BLaER1 (cell line): ENCODE results near the gene PTCH1.

ENCODE experiments used
- H3K27ac ChIP-seq: shearing (Covaris generic); formaldehyde crosslinking; 2 replicates; pipeline ENCODE4 v1.8.1; 2022
- H3K27me3 ChIP-seq: shearing (Covaris generic); formaldehyde crosslinking; 2 replicates; pipeline ENCODE4 v1.8.1; 2022
- H3K36me3 ChIP-seq: shearing (Covaris generic); formaldehyde crosslinking; 2 replicates; pipeline ENCODE4 v1.8.1; 2022
- H3K4me1 ChIP-seq: shearing (Covaris generic); formaldehyde crosslinking; 2 replicates; pipeline ENCODE4 v1.8.1; 2022
- H3K4me2 ChIP-seq: shearing (Covaris generic); formaldehyde crosslinking; 2 replicates; pipeline ENCODE4 v1.8.1; 2022
- H3K4me3 ChIP-seq: shearing (Covaris generic); formaldehyde crosslinking; 2 replicates; pipeline ENCODE4 v1.8.1; 2022
- H3K9ac ChIP-seq: shearing (Covaris generic); formaldehyde crosslinking; 2 replicates; pipeline ENCODE4 v1.8.1; 2022
- H3K9me3 ChIP-seq: shearing (Covaris generic); formaldehyde crosslinking; 2 replicates; pipeline ENCODE4 v1.8.1; 2022
- H4K20me1 ChIP-seq: shearing (Covaris generic); formaldehyde crosslinking; 2 replicates; pipeline ENCODE4 v1.8.1; 2022
- Cebpa-rat ChIP-seq: shearing (Covaris generic); IDR thresholded peaks from 2 replicates; pipeline ENCODE4 v1.8.1; 2022

PTCH1 gene

DNA sequence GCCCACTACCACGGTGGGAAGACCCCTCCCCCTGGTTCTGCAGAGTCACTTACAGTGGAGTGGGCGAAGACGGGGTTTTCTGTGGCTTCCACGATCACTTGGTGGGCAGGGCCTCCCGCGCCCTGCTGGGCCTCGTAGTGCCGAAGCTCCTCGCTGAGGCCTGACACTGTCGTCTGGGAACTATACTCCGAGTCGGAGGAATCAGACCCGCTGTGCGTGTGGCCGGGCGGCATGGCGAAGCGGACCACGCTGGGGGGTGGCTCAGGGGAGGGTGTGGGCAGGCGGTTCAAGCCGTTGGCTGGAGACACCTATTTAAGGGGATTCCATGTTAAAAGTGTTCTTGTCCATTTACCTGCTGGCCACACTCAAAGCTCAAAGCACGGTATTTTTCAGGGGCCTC, 67.8 kb downstream of the PTCH1 start:
- Histone ChIP-seq H3K4me2 (peak overlapping the region; percentile 74), H3K27ac (no peak overlapping the region), H3K36me3 (peaks cover 92% of the 10 kb centered on the region), H4K20me1 (peaks cover 20% of the 10 kb centered on the region; the same call in 1 of the 2 replicates), H3K9ac (no peak overlapping the region), H3K4me3 (no peak overlapping the region), H3K27me3 (no peaks in the 10 kb centered on the region), H3K9me3 (no peaks in the 10 kb centered on the region), H3K4me1 (peaks cover 31% of the 10 kb centered on the region)
- no peak for TF ChIP-seq Cebpa-rat

DNA sequence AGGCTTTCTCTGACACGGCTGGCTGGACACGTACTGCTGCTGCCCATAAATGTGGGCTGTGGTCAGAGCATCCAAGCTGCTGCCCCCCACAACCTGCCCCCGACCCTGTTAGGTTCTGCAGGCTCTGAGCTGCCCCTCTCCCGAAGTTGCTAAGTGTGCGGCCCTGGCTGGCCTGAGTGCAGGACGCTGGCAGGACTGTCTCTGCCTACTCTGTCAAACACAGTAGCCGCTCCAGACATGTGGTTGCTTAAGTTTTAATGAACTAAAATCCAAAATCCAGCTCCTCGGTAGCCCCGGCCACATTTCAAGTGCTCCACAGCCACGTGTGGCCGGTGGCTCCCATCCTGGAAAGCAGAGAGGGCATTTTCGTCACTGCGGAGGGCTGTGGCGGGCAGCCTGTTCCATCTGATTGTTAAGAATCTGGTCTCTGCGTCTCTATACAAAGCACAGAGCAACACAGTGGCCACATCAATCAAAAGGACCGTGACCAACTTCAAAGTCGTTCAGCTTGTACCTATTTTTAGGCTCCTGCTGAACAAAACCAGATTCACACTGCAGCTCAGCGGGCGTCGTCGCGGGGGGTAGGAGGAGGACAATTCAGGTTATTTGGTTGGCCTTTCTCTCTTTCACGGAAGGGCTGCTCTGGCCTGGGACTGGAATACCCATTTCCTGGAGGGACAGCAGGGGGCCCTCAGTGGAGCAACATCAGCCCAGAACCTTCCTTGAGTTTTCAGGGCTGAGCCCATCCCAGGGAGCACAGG, 68.9 kb downstream of the PTCH1 start:
- Histone ChIP-seq H3K36me3 (peaks cover 81% of the 10 kb centered on the region), H3K4me3 (no peak overlapping the region), H3K4me2 (peak overlapping the region; percentile 74)

DNA sequence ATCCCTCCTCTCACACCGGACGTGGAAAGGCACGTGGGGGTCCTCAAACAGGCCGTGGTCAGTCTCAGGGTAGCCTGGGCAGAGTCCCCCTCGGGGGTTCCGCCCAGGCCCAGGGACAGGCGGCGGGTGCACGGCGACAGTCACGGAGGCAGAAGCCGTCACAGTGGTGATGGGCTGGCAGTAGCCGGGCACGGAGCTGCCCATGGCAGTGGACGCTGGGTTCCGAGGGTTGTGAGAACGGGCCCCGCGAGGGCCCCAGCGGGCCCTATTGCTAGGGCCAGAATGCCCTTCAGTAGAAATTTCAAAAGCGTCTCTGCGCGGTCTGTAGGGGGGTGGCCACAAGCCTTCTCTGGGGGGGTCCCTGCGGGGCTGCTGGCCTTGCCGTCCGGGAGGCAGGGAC, 69.8 kb downstream of the PTCH1 start:
- Histone ChIP-seq H3K9me3 (no peaks in the 10 kb centered on the region), H4K20me1 (peaks cover 20% of the 10 kb centered on the region; the same call in 1 of the 2 replicates), H3K36me3 (peaks cover 81% of the 10 kb centered on the region), H3K9ac (no peak overlapping the region), H3K4me3 (no peak overlapping the region), H3K4me2 (peak overlapping the region; percentile 74), H3K27me3 (no peaks in the 10 kb centered on the region), H3K27ac (peak overlapping the region; percentile 28; the same call in 1 of the 2 replicates), H3K4me1 (peaks cover 31% of the 10 kb centered on the region)
- TF ChIP-seq Cebpa-rat: no peak

More for the DNA sequence above, 68.9 kb downstream of the PTCH1 start:
- Histone ChIP-seq H3K27me3 (no peaks in the 10 kb centered on the region), H3K4me1 (peaks cover 31% of the 10 kb centered on the region), H4K20me1 (peaks cover 20% of the 10 kb centered on the region; the same call in 1 of the 2 replicates), H3K9me3 (no peaks in the 10 kb centered on the region), H3K27ac (peak overlapping the region; percentile 28), H3K9ac (peak overlapping the region; percentile 46; the same call in 1 of the 2 replicates)
- no peak for TF ChIP-seq Cebpa-rat

DNA sequence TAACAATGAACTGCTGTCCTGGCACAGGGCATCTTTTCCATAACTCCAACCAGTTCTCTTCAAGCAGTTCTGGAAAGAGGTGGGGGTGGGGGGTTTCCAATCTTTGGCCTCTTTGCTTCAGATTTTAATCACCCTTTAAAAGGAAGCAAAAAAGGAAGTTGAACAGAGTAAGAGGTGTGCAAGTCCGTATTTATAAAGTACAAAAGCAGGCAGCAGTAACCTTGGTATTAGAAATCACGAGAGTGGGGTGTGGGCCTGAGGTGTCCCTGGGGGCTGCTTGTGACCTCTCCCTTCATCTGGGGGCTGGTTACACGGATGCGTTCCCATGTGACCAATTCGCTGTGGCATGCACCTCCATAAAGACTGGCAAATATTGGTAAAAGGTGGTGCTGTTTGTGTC, 70.5 kb downstream of the PTCH1 start:
- Histone ChIP-seq H3K4me2 (no peak overlapping the region), H3K27me3 (no peaks in the 10 kb centered on the region), H3K9me3 (no peaks in the 10 kb centered on the region), H3K4me1 (peaks cover 31% of the 10 kb centered on the region), H3K36me3 (peaks cover 76% of the 10 kb centered on the region), H3K9ac (no peak overlapping the region), H3K4me3 (no peak overlapping the region), H3K27ac (no peak overlapping the region), H4K20me1 (peaks cover 20% of the 10 kb centered on the region; the same call in 1 of the 2 replicates)
- no peak for TF ChIP-seq Cebpa-rat

DNA sequence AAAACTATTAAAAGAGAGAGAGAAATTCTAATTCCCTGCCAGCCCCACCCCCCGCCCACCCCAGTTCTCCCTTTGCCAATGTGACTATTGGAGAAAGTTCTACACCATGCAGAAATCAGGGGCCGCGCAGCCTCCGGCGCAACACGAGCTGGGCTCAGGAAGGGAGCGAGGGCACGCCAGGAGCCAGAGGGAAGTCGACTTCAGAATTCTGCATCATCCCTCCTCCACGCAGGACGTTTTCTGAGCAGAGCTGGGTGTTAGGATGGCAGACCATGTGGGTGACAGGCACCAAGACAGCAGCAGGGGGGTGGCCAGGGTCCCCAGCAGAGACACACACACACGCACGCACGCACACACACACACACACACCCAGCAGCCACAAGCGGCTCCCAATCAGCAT, 72.6 kb downstream of the PTCH1 start:
- no peak for TF ChIP-seq Cebpa-rat
- H3K9me3 ChIP-seq: no peaks in the 10 kb centered on the region
- no peak overlapping the region for H3K27ac ChIP-seq

DNA sequence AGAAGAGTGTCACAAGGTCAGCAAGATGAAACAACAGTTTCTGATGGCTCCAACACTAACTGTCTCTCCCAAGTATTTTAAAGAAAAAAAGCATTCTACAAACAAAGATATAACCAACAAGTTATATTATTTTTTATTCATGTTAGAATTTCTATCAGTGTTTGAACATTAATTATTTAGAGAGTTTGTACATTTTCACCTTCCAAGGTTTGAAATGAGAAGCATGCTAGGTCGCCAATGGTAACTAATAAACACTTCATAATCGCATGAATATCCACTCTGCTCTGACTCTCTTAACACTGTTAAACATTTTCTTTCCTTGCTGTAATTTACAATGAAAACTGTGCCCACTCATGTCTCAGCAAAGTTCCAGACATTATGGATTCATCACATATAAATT, 73.5 kb downstream of the PTCH1 start:
- H3K27ac ChIP-seq: no peak overlapping the region
- peaks cover 11% of the 10 kb centered on the region; the same call in 1 of the 2 replicates for H4K20me1 ChIP-seq
- H3K9me3 ChIP-seq: no peaks in the 10 kb centered on the region
- no peaks in the 10 kb centered on the region for H3K27me3 ChIP-seq
- peaks cover 49% of the 10 kb centered on the region for H3K36me3 ChIP-seq
- no peak overlapping the region for H3K4me2 ChIP-seq
- peaks cover 22% of the 10 kb centered on the region for H3K4me1 ChIP-seq
- no peak overlapping the region for H3K9ac ChIP-seq
- no peak for TF ChIP-seq Cebpa-rat
- H3K4me3 ChIP-seq: no peak overlapping the region

More for the DNA sequence above, 72.6 kb downstream of the PTCH1 start:
- Histone ChIP-seq H3K36me3 (peaks cover 55% of the 10 kb centered on the region), H3K4me1 (peaks cover 30% of the 10 kb centered on the region), H4K20me1 (peaks cover 20% of the 10 kb centered on the region; the same call in 1 of the 2 replicates), H3K4me2 (no peak overlapping the region), H3K4me3 (no peak overlapping the region), H3K9ac (no peak overlapping the region), H3K27me3 (no peaks in the 10 kb centered on the region)

DNA sequence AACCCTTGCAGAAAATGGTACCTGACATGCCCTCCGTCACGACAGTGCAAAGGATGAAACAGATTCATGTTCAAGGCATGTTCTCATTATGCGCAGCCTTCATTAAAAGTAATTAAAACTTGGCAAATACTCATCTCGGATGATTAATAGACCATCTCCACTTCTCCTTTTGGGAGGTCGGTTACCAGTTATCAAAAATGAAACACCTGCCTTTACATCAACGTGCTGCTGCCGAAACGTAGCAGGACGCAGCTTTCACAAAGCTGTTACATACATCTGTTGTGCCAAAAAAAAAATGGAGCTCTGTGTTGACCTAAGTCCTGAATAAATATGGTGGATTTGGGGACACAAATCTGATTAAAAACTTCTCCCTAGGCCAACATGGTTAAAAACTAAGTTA, 75.7 kb downstream of the PTCH1 start:
- Histone ChIP-seq H3K9ac (no peak overlapping the region), H3K36me3 (peaks cover 31% of the 10 kb centered on the region), H3K27ac (no peak overlapping the region), H3K9me3 (no peaks in the 10 kb centered on the region), H3K27me3 (no peaks in the 10 kb centered on the region), H3K4me2 (no peak overlapping the region), H3K4me1 (no peaks in the 10 kb centered on the region; the same call in 1 of the 2 replicates), H3K4me3 (no peak overlapping the region), H4K20me1 (no peaks in the 10 kb centered on the region)
- no peak for TF ChIP-seq Cebpa-rat

DNA sequence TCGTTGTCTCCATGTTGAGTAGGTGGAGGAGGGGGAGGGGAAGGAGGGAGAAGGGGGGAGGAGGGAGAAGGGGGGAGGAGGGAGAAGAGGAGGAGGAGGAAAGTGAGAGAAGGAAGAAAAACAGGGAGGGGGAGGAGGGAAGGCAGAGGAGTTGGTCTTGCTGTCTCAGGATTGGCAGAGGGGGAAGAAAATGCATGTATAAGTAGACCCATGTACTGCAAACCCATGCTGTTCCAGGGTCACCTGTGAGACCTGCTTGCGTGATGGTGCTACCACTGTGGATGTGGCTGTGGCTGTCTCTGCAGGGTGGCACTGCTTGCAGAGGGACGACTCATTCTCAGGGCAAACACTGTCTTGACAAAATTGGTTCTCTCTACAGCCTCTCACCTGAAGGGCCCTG, 76.3 kb downstream of the PTCH1 start:
- no peaks in the 10 kb centered on the region for H4K20me1 ChIP-seq
- H3K9me3 ChIP-seq: no peaks in the 10 kb centered on the region
- H3K4me3 ChIP-seq: no peak overlapping the region
- no peak overlapping the region for H3K4me2 ChIP-seq
- H3K9ac ChIP-seq: no peak overlapping the region
- H3K36me3 ChIP-seq: peaks cover 24% of the 10 kb centered on the region
- no peaks in the 10 kb centered on the region; the same call in 1 of the 2 replicates for H3K4me1 ChIP-seq
- TF ChIP-seq Cebpa-rat: no peak
- no peaks in the 10 kb centered on the region for H3K27me3 ChIP-seq
- no peak overlapping the region for H3K27ac ChIP-seq

DNA sequence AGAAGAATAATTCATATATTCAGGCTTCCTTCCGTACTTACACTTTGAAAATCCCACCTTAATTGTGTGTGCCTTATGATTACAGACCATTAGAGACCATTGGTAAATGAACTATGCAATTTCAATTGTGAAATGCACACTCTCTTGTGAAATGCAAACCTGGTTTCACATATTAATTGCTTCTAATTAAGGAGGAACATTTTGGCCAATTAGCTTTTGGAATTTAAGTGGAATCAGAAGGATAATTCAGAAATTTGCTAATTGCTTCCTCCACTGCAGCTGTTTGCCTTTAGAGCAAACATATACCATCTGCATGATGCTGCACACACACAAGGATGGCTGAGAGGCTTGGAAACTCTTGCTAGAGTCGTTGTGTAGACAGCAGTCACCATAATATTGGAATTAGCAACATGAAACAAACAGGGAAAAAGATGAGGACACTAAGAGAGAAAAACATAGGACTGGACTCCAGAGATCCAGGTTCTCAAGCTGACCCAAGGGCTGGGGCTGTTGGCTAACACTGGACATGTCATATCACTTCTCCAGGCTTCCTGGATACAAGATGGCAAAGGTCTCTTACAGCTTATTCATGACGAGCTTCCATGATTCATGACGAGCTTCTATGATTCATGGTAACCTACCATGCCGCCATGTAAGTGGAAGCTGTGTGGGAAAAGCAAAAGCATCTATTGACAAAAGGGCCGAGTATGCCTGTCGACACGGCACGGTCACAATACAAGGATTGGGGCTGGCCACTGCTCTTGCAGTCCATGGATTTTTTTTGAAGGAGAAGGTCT, 78.0 kb downstream of the PTCH1 start:
- Histone ChIP-seq H3K9ac (no peak overlapping the region), H3K36me3 (peaks cover 11% of the 10 kb centered on the region), H3K9me3 (peaks cover 8% of the 10 kb centered on the region), H3K4me1 (peaks cover 6% of the 10 kb centered on the region; the same call in 1 of the 2 replicates), H4K20me1 (no peaks in the 10 kb centered on the region), H3K4me3 (no peak overlapping the region), H3K27me3 (no peaks in the 10 kb centered on the region), H3K27ac (no peak overlapping the region), H3K4me2 (no peak overlapping the region)
- TF ChIP-seq Cebpa-rat: no peak

DNA sequence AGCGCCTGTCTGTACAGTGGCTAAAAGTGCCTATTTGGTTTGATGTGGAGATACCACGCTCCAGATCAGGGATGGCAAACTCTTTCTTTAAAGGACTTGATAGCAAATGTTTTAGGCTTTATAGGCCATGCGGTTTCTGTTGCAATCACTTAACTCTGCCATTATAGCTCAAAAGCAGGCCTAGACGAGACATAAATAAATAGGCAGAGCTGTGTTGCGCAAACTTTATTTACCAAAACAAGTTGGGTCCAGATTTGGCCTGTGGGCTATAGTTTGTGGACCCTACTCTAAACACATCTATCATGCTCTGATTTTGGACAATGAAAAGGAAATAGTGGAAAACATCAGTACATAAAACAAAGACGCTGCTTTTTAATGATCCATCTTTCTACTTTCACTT, 79.2 kb downstream of the PTCH1 start:
- no peak overlapping the region for H3K9ac ChIP-seq
- H3K4me2 ChIP-seq: no peak overlapping the region
- TF ChIP-seq Cebpa-rat: no peak
- peaks cover 6% of the 10 kb centered on the region; the same call in 1 of the 2 replicates for H3K4me1 ChIP-seq
- no peaks in the 10 kb centered on the region for H3K27me3 ChIP-seq
- peaks cover 8% of the 10 kb centered on the region for H3K36me3 ChIP-seq
- H3K9me3 ChIP-seq: peaks cover 8% of the 10 kb centered on the region
- H3K4me3 ChIP-seq: no peak overlapping the region
- no peak overlapping the region for H3K27ac ChIP-seq
- no peaks in the 10 kb centered on the region for H4K20me1 ChIP-seq
